ENCODE results near the gene MID1.

- no peak for TF ChIP-seq CTCF (IDR thresholded peaks at IDR 0.05)
- TF ChIP-seq POLR2A (IDR thresholded peaks at IDR 0.05), result no peak
Measured at GRCh38 chrX:10508891-10509290, 111.5 kb downstream of the MID1 start.
